HG02885 (cell line): ENCODE measurements around the gene ARFGEF3.

Experiments
- ATAC-seq: cut with Tn5 transposase; IDR thresholded peaks from one replicate; pipeline ENCODE4 v1.9.1; 2021; ENCODE audit warnings: mild to moderate bottlenecking; ENCODE audit not compliant: unreplicated experiment, poor library complexity

Gene ARFGEF3

DNA sequence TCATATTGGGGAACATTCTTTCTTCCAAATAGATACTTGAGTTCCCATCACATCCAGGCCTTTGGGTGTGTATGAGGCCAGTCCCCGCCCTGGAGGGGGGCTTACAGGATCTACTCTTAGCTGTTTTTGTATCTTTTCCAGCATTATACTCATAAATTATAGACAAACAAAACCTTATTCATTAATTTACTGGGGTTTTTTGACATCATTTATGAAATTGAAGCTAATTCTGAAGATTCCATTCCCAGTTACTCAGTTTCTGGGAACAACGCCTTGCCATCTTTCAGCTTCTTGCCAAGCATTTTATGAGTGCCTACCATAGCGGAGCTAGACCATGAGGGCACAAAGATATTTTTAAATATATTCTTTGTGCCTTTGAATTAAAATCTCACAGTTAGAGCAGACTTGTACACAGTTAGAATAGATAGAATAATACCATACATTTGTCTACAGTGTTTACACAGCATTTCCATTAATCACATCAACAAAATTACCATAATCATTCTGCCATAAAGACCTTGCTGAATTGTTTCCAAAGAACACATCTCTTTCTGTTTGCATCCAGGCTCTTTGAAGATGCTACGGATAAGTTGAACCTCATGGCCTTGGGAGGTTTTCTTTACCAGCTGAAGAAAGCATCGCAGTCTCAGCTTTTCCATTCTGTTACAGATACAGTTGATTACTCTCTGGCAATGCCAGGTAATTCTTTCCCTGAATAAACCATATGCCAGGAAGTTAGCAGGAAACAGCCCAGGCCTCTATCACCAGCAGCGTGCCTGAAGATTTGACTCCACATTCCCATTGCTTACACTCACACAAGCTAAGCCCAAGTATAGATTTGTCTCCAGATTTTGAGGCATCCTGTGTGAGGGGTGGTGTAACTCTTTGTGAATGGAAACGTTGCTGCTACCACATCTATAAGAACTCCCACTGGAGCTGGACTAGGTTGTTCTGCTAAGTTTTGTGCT, 132.0 kb downstream of the ARFGEF3 start:
- ATAC-seq, result no peak

DNA sequence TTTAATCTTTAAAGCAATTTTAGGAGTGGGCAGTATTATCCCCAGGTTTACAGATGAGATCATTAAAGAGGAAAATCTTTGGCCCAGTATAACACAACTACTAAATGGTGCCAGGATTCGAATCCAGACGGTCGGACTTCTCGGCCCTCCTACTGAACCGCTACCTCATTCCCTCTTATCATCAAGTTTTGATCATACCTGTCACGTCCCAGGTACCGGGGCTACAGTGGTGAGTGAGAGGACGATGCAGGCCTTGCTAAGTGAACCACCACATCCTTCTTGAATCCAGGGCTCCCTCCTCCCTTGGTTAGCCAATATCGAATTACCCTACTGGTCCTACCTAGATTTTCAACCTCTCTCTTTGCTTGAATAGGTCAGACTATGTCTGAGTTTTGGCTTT, 134.6 kb downstream of the ARFGEF3 start:
- no peak for ATAC-seq

DNA sequence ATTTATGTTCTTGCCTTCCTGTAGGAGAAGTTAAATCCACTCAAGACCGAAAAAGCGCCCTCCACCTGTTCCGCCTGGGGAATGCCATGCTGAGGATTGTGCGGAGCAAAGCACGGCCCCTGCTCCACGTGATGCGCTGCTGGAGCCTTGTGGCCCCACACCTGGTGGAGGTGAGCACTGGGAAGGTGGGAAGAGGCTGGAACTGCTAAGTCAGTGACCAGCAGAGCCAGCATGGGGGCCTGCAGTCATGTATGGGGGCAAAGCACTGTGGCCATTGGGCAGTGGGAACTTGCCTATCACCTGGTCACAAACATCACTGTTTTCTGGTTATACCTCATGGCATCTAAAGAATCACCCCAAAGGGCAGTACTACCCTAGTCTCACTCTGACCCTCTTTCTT, 135.0 kb downstream of the ARFGEF3 start:
- no peak for ATAC-seq

DNA sequence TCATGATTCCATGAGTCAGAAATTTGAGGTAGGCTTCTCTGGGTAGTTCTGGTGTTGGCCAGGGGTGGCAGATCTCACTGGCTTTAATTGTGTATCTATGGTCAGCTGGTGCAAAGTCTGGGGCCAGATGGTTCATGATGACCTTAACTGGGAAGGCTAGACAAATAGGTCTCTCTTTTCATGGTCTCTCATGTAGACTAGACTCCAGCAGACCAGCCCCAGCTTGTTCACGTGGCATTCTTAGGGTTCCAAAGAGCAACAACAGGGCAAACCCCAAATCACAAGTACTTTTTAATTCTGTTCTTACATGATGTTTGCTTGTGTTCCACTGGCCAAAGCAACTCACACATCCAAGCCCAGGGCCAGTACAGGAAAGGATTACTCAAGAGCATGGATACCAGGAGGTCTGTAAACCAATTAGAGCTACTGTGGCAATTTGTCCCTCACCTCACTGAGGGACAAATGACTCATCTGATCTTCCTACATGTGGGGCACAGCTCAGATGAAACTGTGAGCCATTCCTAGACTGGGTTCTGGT, 136.1 kb downstream of the ARFGEF3 start:
- no peak for ATAC-seq

DNA sequence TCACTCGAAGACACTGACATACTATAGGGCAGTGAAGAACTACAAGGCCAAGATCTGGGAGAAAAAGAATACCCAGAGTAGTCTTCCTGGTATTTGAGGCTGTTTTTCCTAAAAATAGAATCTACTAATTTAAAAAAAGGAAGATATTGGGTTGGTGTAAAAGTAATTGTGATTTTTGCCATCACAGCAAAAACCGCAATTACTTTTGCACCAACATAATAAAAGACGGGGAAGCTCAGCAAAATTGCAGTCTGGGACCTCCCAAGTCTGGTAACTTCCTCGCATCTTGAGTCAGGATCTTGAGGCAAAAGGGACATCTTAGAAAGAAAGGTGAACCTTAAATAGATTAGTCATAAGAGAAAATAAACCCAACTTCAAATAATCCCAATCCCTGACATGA, 138.7 kb downstream of the ARFGEF3 start:
- ATAC-seq, result no peak

DNA sequence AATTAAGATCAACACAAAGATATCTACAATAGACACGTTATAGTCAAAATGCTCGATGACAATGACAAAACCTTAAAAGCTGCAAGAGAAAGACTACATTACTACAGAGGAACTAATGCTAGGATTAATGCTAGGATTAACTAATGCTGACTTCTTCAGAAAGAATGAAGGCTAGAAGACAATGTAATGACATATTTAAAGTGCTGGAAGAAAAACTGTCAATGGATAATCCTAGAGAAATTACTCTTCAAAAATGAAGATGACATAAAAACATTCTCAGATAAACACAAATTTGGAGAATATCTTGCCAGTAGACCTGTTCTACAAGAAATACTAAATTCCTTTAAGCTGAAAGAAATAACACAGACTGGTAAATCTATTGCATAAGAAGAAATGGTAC, 140.8 kb downstream of the ARFGEF3 start:
- no peak for ATAC-seq

DNA sequence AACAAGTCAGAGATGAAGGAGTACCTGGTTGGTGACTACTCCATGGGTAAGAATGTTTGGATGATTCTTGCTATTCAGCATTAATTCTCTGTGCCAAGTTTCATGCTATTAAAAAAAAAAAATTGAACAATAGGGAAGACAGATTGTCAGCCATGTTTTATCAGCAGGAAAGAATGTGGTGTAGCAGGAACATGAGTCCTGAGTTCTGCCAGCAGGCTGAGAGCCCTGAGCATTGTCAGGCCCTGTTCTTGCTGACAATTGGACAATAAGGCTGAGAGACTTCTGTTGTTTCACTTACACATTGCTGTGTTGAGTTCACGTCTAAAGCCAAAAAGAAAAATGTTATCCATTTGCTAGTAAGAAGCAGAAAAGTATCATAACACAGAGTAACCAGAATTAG, 145.6 kb downstream of the ARFGEF3 start:
- no peak for ATAC-seq

DNA sequence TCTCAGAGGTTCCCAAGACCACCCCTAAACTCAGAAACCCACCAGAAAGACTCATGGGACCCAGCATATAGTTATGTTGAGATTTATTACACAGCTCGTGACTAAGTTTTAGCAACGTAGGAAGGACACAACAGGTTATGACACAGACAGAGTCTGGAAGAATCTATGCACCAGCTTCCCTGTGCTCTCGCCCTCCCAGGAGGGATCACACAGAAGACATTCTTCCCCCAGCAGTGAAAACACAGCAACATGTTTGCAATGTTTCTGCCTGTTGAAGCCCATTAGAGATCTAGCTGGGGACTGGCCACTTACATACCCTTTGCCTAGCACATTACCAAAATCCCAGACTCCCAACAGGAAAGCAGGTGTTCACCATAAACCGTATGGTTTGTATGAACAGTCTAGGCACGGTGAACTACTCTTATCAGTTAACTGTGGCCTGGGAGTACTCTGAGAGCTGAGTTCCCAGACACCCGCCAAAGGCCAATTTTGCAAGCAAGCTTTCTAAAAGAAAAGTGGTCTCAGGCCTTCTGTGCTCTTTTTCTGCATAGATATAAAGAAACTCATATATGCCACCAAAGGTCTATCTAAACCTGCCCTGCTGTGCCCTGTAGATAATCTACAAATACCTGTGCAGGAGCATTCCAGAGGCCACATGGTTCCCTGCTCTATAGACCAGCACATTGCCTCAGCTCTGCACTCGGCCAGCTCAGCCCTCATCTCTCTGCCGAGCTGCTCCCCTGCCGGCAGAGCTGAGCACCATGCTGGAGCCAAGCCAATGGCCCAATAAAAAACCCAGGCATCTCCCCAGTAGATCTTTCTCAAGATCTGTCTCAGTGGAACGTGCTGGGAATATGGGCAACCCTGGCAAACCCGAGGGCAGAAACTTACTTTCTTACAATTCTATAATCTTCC, 146.3 kb downstream of the ARFGEF3 start:
- ATAC-seq, result no peak

DNA sequence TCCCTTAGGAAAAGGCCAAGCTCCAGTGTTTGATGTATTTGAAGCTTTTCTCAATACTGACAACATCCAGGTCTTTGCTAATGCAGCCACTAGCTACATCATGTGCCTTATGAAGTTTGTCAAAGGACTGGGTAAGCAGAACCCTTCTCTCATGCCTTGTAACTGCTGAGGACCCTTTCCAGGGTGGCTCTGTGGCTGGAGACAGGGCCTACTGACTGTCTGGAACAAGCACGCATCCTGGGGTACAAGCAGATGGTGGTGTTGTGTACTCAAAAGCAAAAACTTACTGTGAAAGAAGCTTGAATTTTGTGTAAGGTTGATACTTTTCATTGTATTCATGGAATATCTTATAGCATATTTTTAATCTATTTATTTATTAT, 147.0 kb downstream of the ARFGEF3 start:
- ATAC-seq, result no peak

DNA sequence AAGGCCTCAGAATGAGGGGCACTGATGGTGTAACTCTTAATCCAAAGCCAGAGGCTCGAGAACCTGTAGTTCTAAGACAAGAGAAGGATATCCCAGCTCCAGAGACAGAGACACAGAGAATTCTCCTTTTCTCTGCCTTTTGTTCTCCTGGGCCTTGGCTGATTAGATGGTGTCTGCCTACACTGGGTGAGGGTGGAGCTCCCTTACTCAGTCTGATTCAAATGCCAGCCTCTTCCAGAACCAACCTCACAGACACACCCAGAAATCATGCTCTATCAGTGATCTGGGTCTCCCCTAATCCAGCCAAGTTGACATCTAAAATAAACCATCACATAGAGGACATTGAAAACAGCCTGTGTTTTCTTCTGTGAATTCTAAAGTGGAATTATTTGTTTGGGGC, 148.0 kb downstream of the ARFGEF3 start:
- ATAC-seq, result no peak

DNA sequence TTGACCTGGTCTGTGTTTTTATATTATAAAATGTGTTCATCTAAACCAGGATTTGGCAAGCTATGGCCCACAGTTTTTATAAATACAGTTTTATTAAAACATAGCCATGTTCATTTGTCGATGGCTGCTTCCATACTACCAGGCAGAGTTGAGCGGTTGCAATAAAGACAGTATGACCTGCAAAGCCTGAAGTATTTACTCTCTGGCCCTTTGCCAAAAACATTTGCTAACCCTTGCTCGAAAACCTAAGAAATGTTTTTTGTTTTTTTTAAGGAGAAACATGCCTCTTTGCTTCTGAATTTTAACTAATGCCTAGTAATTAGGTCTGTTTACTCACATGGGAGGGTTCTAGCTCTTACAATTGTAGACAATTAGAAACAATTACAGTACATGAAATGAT, 148.6 kb downstream of the ARFGEF3 start:
- no peak for ATAC-seq

DNA sequence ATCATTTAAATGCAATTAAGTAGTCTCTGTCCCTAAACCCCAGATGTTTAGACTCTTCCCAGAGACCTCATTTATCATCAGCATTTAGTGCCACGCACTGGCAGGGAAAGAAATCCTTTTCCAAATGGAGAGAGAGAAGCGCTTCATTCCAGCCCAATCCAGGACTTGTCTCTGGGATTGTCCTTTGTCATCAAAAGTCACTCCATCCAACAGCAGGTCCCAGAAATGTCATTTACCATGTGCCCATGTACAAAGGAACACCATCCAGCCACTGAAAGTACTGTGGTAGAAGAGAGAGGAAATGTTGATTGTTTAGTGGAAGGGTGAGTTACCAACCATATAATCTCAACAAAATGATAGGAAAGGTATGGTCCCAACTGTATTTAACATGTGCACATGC, 149.1 kb downstream of the ARFGEF3 start:
- no peak for ATAC-seq

DNA sequence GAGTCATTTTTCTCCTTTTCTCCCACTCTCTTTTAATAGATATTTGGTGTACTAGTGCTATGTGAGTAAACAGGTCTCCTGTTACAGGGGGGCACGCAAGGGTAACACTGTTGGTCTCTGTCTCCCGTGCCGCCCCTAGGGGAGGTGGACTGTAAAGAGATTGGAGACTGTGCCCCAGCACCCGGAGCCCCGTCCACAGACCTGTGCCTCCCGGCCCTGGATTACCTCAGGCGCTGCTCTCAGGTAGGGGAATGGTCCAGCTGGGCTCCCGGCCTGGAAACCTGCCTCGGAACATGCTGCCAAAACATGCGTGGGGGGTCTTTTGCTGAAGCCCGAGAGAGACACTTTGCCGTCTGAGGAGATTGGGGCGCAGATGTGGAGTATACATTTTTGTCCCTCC, 149.5 kb downstream of the ARFGEF3 start:
- no peak for ATAC-seq

DNA sequence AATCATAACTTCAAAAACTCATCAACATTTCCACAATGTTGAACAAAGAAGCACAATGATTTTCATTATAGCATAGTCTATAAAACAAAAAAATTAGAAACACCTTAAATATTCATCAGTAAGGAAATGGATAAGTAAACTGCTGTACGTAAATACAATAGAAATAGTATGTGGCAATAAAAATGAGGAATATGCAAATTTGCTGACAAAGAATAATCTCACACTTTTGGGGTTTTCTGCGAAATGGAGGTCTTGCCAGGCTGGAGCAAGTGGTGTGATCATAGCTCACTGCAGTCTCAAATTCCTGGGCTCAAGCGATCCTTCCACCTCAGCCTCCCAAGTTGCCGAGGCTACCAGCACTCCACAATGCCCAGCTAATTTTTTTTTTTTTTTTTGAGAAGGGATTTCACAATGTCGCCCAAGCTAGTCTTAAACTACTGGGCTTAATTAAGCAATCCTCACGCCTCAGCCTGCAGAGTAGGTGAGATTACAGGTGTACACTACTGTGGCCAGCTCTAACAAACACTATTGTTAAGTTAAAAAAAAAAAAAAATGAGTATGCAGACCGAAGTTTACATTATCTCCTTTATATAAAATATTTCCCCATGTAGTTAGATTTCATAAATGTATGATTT, 157.1 kb downstream of the ARFGEF3 start:
- no peak for ATAC-seq

DNA sequence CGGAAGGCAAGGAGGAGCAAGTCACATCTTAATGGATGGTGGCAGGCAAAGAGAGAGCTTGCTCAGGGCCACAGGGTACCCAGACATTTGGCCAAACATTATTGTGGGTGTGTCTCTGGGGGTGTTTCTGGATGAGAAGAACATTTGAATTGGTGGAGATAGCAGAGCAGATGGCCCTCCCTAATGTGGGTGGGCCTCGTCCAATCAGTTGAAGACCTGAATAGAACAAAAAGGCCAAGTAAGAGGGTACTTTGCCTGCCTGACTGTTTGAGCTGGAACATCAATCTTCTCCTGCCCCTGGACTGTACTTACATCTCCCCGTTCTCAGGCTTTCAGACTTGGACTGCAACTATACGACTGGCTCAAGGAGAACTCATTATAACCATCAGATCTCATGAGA, 160.2 kb downstream of the ARFGEF3 start:
- no peak for ATAC-seq

DNA sequence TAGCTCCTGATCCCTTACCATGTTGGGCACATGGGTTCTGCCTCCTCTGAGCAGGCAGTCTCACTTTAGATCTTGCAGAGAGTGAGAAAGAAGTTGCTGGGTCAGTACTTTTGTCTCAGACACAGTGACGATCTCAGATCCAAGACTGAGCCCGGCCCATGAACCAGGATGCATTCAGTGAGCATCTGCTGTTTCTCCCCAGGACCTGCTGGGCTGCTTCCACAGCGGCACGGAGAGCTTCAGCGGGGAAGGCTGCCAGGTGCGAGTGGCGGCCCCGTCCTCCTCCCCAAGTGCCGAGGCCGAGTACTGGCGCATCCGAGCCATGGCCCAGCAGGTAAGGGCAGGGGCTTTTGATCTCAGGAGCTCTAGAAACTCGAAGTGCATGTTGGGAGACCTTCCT, 162.1 kb downstream of the ARFGEF3 start:
- no peak for ATAC-seq

DNA sequence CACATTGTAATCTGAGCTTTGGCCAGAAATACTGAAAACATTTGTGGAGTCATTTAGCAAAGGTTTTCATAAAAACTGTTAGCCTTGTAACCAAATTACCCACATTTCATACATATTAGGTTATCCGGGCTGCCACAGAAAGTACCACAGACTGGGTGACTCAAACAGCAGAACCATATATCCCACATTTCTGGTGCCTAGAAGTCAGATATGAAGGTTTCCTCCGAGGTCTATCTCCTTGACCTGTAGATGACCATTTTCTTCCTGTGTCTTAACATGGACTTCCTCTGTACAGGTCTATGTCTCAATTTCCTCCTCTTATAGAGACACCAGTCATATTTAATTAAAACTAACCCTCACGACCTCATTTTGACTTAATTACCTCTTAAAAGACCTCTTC, 166.5 kb downstream of the ARFGEF3 start:
- no peak for ATAC-seq

DNA sequence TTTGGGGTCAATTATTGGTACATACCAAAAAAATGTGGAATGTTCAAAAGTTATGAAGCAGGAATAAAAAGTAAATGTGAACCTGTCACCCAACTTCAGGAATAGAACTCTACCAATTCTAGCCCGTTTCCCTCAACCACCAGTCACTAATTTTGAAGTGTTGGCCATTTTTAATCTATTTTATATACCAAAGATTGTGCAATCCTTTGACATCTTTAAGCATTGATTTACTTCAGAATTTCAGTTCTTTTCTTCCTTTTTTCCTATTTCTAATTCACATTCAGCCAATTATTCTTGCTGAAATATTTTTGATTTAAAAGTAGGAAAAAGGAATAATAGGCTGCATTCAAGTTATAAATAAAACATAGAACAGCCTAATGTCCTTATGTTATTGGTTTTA, 169.0 kb downstream of the ARFGEF3 start:
- ATAC-seq, result no peak

DNA sequence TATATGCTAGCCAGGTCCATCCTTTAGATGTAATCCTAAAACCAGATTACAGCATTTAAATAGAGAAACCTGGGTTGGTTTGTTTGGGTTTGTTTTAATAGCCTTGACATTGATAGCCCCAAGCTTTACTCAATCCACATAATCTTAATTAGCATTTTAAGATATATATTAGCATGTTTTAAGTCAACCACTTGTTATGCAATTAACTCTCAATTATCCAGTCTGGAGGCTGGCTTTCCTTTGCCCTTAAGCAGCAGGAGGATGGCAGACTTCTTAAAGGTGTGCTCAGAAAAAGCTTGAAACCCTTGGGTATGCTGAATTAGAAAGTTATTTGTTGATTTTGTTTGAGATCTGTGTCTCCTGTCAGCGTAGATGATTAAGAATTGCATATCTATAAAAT, 169.7 kb downstream of the ARFGEF3 start:
- ATAC-seq, result no peak

DNA sequence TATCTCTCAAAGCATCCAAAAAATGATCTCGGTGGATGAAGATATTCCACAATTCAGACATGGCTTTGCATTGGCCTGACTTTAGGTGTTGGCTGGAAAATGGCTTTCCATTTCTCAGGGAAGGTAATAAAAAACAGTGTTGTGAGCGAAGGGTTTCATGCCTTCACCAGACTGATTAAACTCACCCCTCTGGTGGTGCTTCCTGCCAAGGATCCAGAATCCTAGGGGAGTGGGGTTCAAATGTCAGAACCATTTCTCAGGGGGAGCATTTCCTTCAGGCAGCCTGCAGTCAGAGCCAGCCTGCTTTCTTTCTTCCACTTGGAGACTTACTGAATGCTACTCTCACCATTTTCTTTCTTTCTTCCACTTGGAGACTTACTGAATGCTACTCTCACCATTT, 170.2 kb downstream of the ARFGEF3 start:
- no peak for ATAC-seq

DNA sequence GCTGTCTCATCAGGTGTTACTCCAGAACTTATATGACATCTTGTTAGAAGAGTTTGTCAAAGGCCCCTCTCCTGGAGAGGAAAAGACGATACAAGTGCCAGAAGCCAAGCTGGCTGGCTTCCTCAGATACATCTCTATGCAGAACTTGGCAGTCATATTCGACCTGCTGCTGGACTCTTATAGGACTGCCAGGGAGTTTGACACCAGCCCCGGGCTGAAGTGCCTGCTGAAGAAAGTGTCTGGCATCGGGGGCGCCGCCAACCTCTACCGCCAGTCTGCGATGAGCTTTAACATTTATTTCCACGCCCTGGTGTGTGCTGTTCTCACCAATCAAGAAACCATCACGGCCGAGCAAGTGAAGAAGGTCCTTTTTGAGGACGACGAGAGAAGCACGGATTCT, 172.3 kb downstream of the ARFGEF3 start:
- ATAC-seq, result no peak
